Activated CD8-positive, alpha-beta memory T cell treated with anti-CD3 and anti-CD28 coated beads for 36 hours (primary cell): ENCODE measurements around the gene RSU1. TPM values are rescaled to one million over a fixed set of nuclear protein-coding genes. Genes with fewer than 3 reads are reported as not detected.

Source experiments
- CTCF ChIA-PET: fragments of 350-600 bp; sonication (Branson Sonifier 250); formaldehyde crosslinking; loops from one replicate; lab custom pipeline; 2021; ENCODE audit warnings: antibody characterized with exemption; lab: Charles Lee
- POLR2A ChIA-PET: fragments of 350-600 bp; sonication (Branson Sonifier 250); formaldehyde crosslinking; loops from one replicate; lab custom pipeline; 2021; ENCODE audit warnings: antibody characterized with exemption; lab: Charles Lee
- total RNA-seq, 2 experiments: library from RNA; stranded (reverse); gene quantifications; one replicate each; pipeline ENCODE4 v1.2.3, GENCODE V29; 2021

Gene RSU1
- total RNA-seq, 2 experiments from 2014 or later = 53.6 to 58.1 TPM

DNA sequence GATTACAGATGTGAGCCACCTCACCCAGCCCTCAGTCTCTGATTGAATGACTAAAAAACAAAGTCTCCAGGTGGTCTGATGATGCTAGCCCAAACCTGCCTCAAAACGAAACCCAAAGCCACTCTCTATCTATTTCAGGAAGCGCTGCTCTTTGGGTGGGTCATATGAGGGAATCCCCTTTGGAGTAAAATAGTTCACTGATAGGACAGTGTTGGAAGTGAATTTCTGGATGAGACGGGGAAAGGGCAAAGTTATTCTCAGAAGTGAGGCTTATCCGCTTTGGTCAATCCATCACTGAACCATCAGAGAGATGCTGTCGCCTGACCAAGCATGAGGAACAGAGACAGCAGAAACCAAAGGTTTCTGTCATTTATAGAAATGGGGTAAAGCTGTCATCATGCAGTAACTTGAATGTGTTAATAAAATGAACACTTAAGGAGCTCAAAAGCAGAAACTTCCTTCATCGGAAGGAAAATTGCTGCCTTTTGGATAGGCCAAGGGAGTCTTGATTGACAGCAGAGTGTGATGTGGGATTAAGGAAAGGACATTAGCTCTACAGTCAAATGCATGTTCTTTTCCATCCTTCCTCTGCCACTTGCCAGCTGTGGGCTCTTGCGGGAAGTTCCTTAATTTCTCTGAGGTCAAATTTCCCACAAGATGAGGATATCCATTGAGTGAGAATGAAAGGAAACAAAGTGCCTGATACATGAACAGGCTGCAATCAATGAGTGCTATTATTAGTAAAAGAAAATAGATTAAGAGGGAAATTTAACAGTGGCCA is 230.7 kb downstream of the RSU1 start:
- ChIA-PET CTCF (interaction anchor here (0.6 kb wide), 1 partner anchor 899 kb away, joined by 3 read pairs; no protein-coding TSS in a partner anchor), POLR2A (no interaction called here)

DNA sequence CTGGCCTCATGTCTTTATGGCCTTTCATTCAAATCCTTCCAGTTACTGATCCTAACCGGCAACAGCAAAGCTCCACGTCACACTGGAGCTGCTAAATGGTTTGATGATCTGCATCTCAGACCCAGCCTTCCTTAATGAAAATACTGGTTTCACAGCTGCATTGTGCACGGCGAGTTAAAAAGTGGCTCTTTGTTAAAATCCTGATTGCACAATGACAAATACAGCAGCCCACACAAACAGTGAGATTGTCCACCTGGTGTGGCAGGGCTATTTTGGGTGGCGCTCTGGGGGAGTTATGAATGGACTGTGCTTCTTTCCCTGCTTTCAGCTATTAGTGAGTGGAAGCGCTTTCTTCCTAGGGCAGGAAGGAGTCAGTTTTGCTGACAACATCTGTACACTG is 232.1 kb downstream of the RSU1 start:
- ChIA-PET CTCF (no interaction called here), POLR2A (no interaction called here)

DNA sequence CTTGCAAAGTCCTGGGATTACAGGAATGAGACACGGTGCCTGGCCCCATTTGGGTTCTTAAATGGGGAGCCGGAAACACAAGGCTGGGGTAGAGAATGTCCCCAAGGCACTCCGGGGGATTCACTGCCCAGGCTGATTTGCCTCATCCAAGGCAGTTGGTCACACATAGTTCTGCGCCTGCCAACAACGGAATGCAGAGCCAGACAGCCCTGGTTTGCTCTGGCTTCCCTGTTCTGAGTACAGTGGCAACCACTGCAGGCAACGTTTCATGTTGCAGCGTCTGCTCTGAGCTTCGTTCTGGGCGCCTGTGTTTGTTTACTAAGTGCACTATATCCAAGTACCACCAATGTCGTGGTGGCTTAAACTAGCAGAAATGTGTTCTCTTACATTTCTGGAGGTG is 233.8 kb downstream of the RSU1 start:
- POLR2A ChIA-PET = no interaction called here
- CTCF ChIA-PET = no interaction called here

DNA sequence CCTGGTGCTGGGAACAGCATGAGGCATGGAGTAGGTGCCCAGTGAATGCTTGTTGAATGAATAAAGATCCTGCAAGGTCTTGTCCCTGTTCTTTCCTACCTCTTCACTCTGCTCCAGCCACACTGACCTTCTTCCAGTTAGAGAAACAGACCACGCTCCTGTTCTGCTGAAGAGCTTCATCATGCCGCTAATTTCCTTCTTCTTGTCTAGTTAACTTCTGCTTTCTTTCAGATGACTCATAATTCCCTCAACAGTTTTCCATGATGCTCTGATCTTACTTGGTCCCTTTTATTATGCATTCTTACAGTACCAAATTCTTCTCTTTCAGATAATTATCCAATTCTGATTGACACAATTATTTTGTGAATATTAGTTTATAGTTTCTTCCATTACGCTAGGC is 236.0 kb downstream of the RSU1 start:
- POLR2A ChIA-PET = no interaction called here
- CTCF ChIA-PET = interaction anchor here (0.6 kb wide), 1 partner anchor 37 kb away, joined by 5 read pairs; no protein-coding TSS in a partner anchor

DNA sequence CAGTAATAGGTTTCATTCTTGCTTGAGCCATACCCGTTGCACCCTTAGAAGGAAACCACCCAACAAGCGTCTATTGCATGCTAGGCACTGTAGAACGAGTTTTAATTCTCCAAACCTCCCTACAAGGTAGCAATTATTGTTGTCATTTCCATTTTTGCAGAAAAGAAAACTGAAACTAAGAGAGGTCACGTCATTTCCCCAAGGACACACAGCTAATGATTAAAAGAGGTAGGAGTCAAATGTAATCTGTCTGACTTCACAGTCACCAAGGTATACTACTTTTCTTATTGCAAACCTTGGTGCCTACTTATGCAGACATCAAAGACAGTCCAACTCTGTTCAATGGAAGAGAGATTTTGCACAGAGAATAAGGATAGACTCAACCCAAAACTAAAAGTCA is 246.5 kb downstream of the RSU1 start:
- ChIA-PET POLR2A (no interaction called here), CTCF (no interaction called here)

DNA sequence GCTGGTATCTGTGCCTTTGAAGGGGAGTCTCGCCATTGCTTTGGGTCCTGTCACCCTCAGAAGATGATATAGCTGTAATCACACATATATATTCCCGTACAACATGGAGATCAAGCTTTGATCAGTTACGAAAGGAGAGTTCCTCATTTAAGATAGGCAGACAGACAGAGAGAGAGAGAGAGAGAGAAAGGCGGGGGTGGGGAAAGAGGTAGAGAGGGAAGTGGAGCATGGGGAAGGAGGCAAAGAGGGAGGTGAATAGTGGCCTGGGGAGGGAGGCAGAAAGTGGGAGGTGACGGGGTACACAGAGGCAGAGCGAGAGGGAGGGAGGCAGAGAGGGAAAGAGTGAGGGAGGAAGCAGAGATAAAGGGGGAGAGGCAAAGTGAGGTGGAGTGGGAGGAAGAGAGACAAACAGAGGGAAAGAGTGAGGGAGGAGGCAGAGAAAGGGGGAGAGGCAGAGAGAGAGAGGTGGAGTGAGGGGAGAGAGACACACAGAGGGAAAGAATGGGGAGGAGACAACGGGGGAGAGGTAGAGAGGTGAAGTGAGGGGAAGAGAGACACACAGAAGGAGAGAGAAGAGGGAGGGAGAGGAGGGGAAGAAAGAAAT is 250.9 kb downstream of the RSU1 start:
- ChIA-PET CTCF (no interaction called here), POLR2A (no interaction called here)

DNA sequence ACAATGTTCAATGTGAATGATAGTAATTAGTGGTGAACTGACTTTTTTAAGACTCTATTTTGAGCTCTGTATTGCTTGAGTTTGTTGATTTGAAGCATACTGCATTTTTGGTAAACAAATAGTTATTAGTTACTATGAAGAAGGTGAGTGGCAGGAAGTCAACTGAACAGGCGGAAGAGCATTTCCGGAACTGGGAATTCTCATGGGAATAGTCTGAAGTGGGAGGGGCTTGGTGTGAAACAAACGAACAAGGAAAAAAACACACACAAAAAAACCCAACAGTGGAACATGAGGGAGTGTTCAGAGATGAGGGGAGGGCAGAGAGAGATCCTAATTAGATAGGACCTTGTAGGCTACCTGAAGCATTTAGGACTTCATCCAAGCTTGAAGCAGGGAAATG is 251.6 kb downstream of the RSU1 start:
- ChIA-PET CTCF (no interaction called here), POLR2A (no interaction called here)

DNA sequence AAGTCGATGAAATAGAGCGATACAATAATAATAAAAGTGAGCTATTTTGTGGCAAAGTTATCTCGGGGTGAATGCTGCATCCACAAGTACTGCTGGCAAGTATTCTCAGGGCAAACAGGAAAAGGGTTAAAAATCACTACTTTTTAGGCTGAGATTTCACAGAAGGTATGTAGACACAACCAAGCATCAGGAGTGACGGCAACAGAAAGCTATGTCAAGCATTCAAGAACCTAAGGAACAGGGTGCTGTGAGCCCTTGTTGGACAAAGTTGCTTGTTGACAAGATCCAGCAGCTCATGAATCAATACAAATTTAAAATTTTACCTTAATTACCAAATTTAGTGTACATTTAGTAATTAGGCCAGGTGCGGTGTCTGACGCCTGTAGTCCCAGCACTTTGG is 254.3 kb downstream of the RSU1 start:
- CTCF ChIA-PET = no interaction called here

DNA sequence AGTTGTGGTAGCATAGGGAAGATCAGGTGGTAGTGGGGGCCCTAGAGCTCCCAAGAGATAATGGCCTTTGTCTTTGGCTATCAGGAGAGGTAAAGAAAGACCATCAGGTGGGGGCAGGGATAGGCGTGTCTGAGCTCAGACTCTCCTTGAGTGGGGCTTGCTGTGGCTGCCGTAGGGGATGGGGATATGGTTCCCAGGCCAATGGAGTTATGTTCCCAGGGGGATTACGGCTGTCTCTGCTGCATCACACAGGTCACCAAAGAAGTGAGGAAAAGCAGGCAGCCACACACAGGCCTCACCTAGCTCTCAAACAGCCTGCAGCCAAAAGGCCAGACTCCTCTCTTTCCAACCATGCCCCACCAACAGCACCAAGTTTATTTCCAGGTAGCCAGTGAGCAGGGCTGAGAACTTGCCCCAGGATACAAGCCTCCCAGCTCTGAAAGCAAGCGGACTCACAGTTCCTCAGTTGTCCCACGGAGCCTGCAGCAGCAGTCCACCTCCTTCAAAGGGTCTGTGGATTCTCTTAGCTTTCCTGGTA is 257.9 kb downstream of the RSU1 start:
- ChIA-PET POLR2A (no interaction called here), CTCF (no interaction called here)

More for the DNA sequence above, 254.3 kb downstream of the RSU1 start:
- POLR2A ChIA-PET = no interaction called here

DNA sequence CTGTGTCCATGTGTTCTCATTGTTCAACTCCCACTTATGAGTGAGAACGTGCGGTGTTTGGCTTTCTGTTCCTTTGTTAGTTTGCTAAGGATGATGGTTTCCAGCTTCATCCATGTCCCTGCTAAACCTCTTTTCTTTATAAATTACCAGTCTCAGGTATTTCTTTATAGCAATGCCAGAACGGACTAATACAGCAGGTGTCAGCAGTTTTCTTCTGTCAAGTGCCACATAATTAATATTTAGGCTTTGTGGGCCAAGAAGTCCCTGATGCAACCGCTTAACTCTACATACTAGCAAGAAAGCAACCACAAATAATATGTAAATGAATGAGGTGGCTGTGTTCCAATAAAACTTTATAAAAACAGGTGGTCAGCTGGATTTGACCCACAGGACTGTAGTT is 269.3 kb downstream of the RSU1 start:
- POLR2A ChIA-PET = no interaction called here
- CTCF ChIA-PET = no interaction called here

DNA sequence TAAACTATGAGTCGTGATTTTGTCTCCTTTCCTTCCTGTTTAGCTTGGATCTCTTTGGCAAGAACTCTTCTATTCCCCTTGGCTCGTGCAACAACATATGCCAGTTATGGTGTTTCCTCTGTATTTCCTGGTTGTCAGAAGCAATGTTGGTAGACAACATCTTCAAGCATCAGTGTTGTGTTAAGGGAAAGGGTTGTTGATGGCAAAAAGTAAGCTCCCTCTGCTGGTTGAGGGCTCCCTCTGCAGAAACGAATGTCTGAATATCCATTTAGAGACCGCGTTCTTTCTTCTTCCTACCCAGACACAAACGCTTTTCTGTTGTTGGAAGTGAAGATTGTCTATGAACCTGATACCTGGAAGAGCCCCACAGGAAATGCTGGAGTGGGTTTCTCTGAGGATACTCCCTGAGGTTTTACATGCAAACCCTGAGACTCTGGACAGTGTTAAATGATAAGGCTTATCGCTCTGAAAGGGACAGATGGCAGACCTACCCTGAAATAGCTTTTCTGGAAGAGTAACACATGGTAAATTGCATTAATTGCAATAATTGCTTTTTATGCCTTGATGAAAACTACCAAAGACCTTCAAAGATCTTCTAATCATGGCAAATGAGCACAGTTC is 272.0 kb downstream of the RSU1 start:
- POLR2A ChIA-PET = no interaction called here
- CTCF ChIA-PET = no interaction called here

DNA sequence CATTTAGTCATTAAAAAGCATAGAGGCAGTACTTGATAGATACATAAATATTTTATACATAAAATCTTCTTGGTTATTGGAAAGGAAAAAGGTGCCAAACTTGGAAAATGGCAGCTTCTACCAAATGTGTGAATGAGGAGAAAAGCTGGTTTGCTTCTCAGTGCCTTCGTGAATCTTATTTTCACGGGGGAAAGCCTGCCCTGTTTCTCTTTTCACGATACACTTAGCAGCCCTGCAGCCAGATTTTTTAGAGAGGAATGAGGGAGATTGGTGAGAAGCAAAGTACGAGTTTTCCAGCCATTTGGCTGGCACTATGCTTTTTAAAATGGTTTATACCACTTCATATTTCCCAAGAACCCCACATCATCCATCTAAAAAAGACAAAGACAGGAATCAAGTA is 272.6 kb downstream of the RSU1 start:
- CTCF ChIA-PET = interaction anchor here (0.6 to 0.7 kb wide), 2 partner anchors 33 to 96 kb away, joined by 4 read pairs; no protein-coding TSS in a partner anchor
- POLR2A ChIA-PET = no interaction called here

DNA sequence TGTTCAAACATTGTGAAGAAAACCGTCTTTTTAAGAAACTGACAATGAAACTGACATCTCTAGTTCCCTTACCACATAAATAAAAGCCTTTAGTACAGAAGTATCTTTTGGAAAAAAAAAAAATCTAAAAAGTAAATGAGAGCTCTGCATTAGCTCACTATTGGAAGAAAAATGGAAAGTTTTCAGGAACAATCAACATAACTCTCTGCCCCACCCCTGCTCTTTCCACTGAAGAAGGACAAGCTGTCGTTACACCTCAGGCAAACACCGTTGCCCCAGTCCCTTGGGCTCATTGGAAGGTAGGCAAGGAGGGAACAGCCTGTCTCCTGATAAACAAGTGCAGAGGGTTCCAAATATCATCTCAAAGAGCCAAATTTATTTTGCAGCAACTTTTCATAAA is 273.1 kb downstream of the RSU1 start:
- ChIA-PET CTCF (interaction anchor here (0.6 to 0.7 kb wide), 3 partner anchors 33 to 97 kb away, joined by 4 to 5 read pairs (median 4); no protein-coding TSS in a partner anchor), POLR2A (no interaction called here)
